Ovary (tissue), 3 donors: ENCODE measurements around the gene ZNF511.

Experiments used
- CTCF ChIP-seq, 3 donors: fragments of 450-650 bp in 2 of 3; fragments of 200-600 bp in 1 of 3; IDR thresholded peaks; one replicate each; pipeline versions ENCODE4 v1.5.1 to v1.8.0; 2016 to 2022; ENCODE audit warnings: antibody characterized with exemption in 3 of 3, mild to moderate bottlenecking in 1 of 3
- EP300 ChIP-seq: sonication (generic); formaldehyde crosslinking; IDR thresholded peaks from one replicate; pipeline ENCODE4 v1.6.1; 2017; ENCODE audit warnings: antibody characterized with exemption
- donor health status: DM: no; HTN: no; CAD: no.

DNA sequence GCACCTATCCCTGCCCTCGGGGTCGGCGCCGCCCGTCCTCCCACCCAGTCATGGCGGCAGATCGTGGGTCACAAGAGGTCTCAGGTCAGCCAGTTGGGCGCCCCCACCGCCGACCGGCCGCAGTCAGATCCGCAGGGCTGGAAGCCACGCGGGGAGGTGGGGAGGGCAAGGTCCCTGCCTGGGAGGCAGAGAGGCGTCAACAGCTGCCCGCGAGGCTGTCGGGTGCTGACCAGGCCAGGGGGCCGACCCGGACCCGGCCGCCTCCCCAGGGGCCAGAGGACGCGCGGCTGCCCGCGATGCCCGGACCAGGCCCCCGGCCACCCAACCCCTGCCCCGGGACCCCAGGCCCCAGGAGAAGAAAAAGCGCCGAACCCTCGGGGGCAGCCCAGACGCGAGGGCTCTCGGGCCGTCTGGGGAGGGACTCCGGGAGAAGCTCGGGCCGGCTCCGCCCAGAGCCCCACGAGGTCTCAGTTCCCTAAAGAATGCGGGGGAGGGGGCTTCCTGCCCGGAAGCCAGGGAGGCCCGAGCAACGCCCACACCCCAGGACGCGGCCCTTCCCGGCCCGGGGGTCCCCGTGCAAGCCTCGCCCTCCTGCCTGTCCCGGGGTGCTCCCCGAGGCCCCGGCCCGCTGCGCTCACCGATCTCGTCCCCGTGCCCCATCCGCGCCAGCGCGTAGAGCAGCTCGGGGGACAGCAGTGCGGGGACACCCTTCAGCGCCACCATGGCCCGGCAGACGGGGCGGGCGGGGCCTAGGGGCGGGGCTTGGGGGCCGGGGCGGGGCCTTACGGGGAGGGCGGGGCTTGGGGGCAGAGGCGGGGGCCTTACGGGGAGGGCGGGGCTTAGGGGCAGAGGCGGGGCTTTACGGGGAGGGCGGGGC, 48.8 kb downstream of the ZNF511 start, which contains the start of gene FUOM:
- no peak for TF ChIP-seq CTCF (IDR thresholded peaks at IDR 0.05)
- TF ChIP-seq EP300, result no peak
